GM18520 (cell line): ENCODE results near the gene RSPO4.

Source experiments
- ATAC-seq: cut with Tn5 transposase; IDR thresholded peaks from one replicate; pipeline ENCODE4 v1.9.1; 2021; ENCODE audit not compliant: unreplicated experiment

RSPO4 gene

DNA sequence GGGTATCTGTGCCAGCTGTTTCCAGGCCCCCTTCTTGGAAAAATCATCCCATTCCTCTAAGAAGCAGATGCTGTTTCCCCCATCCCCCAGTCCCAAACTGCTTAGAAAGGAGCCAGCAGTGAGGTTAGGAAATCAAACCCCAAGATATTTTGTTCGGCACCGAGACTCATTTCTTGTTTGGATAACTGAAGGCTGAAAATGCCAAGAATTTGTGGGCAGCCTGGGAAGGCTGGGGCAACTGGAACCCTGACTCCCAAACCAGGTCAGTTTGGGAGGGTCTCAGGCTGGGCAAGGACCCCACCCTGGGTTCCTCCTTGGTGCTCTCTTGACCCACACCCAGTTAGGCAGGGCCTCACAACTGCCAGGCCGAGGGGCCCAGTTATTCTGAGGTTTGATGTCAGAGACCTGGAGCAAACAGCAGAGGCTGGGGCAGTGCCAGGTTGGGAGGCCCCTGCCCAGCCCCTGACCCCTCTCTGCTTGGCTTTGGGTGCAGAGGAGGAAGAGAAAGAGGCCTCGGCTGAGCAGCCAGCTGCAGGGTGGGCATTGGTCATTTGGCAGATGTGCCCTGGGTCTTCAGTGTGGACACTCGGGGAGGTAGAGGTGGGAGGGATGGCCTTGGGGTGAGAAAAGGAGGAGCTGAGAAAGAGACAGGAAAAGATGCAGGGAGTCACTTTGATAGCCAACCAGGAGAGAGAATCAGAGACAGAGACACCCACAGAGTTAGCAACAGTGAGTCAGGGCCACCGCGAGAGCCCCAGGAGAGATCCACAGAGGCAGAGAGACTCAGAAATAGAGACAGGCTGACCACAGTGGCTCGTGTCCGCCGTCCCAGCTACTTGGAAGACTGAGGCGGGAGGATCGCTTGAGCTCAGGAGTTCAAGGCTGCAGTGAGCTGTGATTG lies 91.0 kb downstream of the RSPO4 start:
- ATAC-seq, result no peak

DNA sequence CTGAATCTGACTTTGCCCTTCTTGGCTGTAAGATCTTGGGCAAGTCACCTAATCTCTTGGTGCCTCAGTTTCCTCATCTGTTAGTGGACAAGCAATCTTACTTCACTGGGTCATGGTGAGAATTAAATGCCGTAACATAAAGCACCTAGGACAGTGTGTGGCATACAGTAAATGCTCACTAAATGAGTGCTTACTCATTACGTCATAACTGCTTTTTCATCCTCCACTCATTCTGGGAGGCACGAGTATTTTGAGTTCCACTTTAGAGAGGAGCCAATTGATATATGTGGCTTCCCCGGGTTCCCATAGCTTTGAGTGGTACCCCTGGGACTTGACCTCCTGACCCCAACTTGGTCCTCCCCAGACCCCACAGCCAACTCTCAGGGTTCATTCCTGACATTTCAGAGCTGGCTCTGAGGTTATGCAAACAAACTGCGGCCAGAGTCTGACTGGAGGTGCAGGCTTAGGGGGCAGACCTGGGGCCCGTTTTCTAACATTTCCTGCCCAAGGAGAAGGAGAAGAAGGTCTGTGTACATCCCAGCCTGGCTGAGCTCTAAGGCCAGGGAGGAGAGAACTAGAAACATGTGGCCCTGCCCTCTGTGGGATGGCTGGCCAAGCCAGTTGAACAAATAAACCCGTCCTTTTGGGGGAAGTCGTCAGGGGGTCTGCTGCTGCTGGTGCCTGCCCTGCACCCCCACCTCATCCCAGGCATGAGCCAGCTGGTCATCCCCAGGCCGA lies 91.8 kb downstream of the RSPO4 start:
- no peak for ATAC-seq

DNA sequence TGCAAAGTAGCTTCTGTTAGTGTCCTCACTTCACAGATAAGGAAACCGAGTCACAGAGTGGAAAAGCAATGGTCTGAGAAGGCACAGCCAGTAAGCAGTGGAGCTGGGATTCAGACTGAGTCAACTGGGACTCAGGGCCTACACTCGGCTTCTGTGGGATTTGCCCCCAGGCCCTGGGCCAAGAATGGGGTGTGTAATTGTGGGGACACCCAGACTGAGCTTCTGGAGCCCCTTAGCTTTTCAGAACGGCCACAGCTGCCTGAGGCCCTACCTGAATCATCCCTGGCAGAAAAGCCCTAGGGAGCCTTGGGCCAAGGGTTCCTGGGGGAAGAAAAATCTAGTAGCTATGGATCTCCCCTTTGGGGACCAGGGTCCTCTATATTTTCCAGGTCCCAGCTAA lies 92.5 kb downstream of the RSPO4 start:
- ATAC-seq, result no peak
